Measurements from ENCODE around the gene NGRN. TPM values are rescaled to one million over a fixed set of nuclear protein-coding genes. Genes with fewer than 3 reads are reported as not detected.

NGRN gene
- total and polyA plus RNA-seq, 2 experiments from 2014 or later, result 88.9 to 131 TPM

- TF ChIP-seq, protein P1, sequence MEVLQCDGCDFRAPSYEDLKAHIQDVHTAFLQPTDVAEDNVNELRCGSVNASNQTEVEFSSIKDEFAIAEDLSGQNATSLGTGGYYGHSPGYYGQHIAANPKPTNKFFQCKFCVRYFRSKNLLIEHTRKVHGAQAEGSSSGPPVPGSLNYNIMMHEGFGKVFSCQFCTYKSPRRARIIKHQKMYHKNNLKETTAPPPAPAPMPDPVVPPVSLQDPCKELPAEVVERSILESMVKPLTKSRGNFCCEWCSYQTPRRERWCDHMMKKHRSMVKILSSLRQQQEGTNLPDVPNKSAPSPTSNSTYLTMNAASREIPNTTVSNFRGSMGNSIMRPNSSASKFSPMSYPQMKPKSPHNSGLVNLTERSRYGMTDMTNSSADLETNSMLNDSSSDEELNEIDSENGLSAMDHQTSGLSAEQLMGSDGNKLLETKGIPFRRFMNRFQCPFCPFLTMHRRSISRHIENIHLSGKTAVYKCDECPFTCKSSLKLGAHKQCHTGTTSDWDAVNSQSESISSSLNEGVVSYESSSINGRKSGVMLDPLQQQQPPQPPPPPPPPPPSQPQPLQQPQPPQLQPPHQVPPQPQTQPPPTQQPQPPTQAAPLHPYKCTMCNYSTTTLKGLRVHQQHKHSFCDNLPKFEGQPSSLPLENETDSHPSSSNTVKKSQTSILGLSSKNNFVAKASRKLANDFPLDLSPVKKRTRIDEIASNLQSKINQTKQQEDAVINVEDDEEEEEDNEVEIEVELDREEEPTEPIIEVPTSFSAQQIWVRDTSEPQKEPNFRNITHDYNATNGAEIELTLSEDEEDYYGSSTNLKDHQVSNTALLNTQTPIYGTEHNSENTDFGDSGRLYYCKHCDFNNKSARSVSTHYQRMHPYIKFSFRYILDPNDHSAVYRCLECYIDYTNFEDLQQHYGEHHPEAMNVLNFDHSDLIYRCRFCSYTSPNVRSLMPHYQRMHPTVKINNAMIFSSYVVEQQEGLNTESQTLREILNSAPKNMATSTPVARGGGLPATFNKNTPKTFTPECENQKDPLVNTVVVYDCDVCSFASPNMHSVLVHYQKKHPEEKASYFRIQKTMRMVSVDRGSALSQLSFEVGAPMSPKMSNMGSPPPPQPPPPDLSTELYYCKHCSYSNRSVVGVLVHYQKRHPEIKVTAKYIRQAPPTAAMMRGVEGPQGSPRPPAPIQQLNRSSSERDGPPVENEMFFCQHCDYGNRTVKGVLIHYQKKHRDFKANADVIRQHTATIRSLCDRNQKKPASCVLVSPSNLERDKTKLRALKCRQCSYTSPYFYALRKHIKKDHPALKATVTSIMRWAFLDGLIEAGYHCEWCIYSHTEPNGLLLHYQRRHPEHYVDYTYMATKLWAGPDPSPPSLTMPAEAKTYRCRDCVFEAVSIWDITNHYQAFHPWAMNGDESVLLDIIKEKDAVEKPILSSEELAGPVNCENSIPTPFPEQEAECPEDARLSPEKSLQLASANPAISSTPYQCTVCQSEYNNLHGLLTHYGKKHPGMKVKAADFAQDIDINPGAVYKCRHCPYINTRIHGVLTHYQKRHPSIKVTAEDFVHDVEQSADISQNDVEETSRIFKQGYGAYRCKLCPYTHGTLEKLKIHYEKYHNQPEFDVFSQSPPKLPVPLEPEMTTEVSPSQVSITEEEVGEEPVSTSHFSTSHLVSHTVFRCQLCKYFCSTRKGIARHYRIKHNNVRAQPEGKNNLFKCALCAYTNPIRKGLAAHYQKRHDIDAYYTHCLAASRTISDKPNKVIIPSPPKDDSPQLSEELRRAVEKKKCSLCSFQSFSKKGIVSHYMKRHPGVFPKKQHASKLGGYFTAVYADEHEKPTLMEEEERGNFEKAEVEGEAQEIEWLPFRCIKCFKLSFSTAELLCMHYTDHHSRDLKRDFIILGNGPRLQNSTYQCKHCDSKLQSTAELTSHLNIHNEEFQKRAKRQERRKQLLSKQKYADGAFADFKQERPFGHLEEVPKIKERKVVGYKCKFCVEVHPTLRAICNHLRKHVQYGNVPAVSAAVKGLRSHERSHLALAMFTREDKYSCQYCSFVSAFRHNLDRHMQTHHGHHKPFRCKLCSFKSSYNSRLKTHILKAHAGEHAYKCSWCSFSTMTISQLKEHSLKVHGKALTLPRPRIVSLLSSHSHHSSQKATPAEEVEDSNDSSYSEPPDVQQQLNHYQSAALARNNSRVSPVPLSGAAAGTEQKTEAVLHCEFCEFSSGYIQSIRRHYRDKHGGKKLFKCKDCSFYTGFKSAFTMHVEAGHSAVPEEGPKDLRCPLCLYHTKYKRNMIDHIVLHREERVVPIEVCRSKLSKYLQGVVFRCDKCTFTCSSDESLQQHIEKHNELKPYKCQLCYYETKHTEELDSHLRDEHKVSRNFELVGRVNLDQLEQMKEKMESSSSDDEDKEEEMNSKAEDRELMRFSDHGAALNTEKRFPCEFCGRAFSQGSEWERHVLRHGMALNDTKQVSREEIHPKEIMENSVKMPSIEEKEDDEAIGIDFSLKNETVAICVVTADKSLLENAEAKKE (CRISPR knock-in tag; IDR thresholded peaks at IDR 0.05), result no peak
- TF ChIP-seq EZH2 (IDR thresholded peaks at IDR 0.05; ENCODE audit: low read depth, unreplicated experiment), result no peak
- TF ChIP-seq, protein P2, sequence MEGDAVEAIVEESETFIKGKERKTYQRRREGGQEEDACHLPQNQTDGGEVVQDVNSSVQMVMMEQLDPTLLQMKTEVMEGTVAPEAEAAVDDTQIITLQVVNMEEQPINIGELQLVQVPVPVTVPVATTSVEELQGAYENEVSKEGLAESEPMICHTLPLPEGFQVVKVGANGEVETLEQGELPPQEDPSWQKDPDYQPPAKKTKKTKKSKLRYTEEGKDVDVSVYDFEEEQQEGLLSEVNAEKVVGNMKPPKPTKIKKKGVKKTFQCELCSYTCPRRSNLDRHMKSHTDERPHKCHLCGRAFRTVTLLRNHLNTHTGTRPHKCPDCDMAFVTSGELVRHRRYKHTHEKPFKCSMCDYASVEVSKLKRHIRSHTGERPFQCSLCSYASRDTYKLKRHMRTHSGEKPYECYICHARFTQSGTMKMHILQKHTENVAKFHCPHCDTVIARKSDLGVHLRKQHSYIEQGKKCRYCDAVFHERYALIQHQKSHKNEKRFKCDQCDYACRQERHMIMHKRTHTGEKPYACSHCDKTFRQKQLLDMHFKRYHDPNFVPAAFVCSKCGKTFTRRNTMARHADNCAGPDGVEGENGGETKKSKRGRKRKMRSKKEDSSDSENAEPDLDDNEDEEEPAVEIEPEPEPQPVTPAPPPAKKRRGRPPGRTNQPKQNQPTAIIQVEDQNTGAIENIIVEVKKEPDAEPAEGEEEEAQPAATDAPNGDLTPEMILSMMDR (conservative IDR thresholded peaks at IDR 0.05; ENCODE audit: low read depth in 2 of 2), result no peak
- no peak for TF ChIP-seq ETS1 (IDR thresholded peaks at IDR 0.05)
- no peak for TF ChIP-seq NANOG (IDR thresholded peaks at IDR 0.05; ENCODE audit: borderline replicate concordance)
- TF ChIP-seq ZNF114 (CRISPR knock-in tag; IDR thresholded peaks at IDR 0.05), result no peak
Measured at GRCh38 chr15:90266061-90266431, 574 bp downstream of the NGRN start (continued).

GRCh38 chr15:90266485-90266884 is 1.0 kb downstream of the NGRN start:
- Histone ChIP-seq H4K20me1 (replicated peaks; ENCODE audit: insufficient read depth) (peaks cover 32% of the 10 kb centered on the region), H3K4me1 (ENCODE audit: insufficient read depth) (peaks cover 20% of the 10 kb centered on the region), H2AFZ (no peak overlapping the region), H3K36me3 (ENCODE audit: insufficient read depth) (peaks cover 17% of the 10 kb centered on the region), H3K27me3 (ENCODE audit: insufficient read depth) (no peaks in the 10 kb centered on the region), H3K9me2 (ENCODE audit: insufficient read depth) (no peaks in the 10 kb centered on the region), H3K27ac (ENCODE audit: low read depth) (peak overlapping the region; percentile 96), H3K79me2 (replicated peaks; ENCODE audit: insufficient read depth) (peaks cover 61% of the 10 kb centered on the region), H3F3A (replicated peaks; ENCODE audit: low read depth) (peaks cover 13% of the 10 kb centered on the region; the same call in 1 of the 2 replicates), H3K4me2 (peak overlapping the region; percentile 89), H3K4me3 (peak overlapping the region; percentile 76)
- H3K4me3 Mint-ChIP-seq, result peak overlapping the region; percentile 98
- H3K36me3 Mint-ChIP-seq (ENCODE audit: low read depth), result peaks cover 49% of the 10 kb centered on the region
- H3K4me1 Mint-ChIP-seq, result peaks cover 28% of the 10 kb centered on the region
- peak overlapping the region; percentile 74 for H3K27ac Mint-ChIP-seq
- DNase-seq (ENCODE audit: low spot score) (no peak), ATAC-seq (no peak)
- peaks cover 14% of the 10 kb centered on the region for H3K27me3 Mint-ChIP-seq (ENCODE audit: insufficient read depth, low read depth, poor library complexity)
- H3K9me3 Mint-ChIP-seq, result no peaks in the 10 kb centered on the region
- TF ChIP-seq NANOG (IDR thresholded peaks at IDR 0.05; ENCODE audit: borderline replicate concordance) (no peak), EZH2phosphoT487 (IDR thresholded peaks at IDR 0.05; ENCODE audit: unreplicated experiment) (no peak), REST (IDR thresholded peaks at IDR 0.05; ENCODE audit: unreplicated experiment) (no peak), EZH2 (IDR thresholded peaks at IDR 0.05; ENCODE audit: low read depth, unreplicated experiment) (no peak), STAT1 (IDR thresholded peaks at IDR 0.05; ENCODE audit: unreplicated experiment) (no peak), ZNF114 (CRISPR knock-in tag; IDR thresholded peaks at IDR 0.05) (no peak)
- TF ChIP-seq, protein P2 (conservative IDR thresholded peaks at IDR 0.05; ENCODE audit: low read depth in 2 of 2), result no peak
